PFSK-1 (cell line): ENCODE measurements around the gene EPHA1.

ENCODE experiments used
- TAF1 ChIP-seq: IDR thresholded peaks from 2 replicates; pipeline ENCODE4 v1.6.1; 2012; ENCODE audit warnings: low read length, control low read depth, borderline replicate concordance; ENCODE audit not compliant: insufficient read depth
- TF ChIP-seq, protein P1 (sequence below), 2 experiments: IDR thresholded peaks; 2 replicates each; pipeline versions ENCODE4 v1.6.1 to v1.8.0; 2011 to 2012; ENCODE audit warnings: low read depth in 2 of 2, low read length in 2 of 2, control low read depth in 1 of 2, inconsistent platforms in 1 of 2, mild to moderate bottlenecking in 1 of 2, moderate library complexity in 1 of 2; ENCODE audit not compliant: insufficient read depth in 1 of 2

DNA sequence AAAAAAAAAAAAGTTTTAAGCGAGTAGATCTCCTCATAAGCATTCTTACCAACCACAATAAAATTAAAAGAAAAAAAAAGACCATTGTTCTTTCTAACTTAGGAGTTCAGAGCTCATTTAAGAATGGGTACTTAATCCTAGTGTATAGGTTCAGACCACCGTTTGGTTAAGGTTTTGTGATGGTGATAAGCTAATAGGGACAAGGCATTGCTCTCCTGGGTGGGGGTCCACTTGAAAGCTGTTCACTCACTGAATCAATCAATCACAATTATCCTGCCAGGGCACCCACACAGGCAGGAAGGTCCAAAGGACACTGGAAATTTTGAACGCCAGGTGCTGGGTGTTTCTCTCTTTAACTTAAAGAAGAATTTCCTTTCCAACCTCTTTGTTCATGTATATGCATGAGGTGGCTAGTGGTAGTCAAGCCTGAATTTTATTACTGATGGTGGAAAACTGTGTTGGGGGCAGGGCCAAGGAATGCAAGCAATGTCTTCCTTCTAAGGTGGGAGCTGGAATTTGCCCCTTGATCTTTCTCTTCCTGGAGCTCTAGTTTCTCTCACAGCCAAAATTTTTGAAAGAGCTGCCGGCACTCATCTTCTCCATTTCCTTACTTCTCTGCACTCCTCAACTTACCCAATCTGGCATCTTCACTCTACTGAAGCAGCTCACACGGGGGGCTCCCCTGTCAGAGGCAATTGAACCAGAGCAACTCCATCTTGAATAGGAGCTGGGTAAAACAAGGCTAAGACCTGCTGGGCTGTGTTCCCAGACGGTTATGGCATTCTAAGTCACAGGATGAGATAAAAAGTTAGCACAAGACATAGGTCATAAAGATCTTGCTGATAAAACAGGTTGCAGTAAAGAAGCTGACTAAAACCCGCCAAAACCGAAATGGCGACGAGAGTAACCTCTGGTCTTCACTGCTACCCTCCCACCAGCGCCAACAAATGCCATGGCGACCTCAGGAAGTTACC is 38.7 kb downstream of the EPHA1 start:
- TF ChIP-seq TAF1 = no peak
- TF ChIP-seq, protein P1, sequence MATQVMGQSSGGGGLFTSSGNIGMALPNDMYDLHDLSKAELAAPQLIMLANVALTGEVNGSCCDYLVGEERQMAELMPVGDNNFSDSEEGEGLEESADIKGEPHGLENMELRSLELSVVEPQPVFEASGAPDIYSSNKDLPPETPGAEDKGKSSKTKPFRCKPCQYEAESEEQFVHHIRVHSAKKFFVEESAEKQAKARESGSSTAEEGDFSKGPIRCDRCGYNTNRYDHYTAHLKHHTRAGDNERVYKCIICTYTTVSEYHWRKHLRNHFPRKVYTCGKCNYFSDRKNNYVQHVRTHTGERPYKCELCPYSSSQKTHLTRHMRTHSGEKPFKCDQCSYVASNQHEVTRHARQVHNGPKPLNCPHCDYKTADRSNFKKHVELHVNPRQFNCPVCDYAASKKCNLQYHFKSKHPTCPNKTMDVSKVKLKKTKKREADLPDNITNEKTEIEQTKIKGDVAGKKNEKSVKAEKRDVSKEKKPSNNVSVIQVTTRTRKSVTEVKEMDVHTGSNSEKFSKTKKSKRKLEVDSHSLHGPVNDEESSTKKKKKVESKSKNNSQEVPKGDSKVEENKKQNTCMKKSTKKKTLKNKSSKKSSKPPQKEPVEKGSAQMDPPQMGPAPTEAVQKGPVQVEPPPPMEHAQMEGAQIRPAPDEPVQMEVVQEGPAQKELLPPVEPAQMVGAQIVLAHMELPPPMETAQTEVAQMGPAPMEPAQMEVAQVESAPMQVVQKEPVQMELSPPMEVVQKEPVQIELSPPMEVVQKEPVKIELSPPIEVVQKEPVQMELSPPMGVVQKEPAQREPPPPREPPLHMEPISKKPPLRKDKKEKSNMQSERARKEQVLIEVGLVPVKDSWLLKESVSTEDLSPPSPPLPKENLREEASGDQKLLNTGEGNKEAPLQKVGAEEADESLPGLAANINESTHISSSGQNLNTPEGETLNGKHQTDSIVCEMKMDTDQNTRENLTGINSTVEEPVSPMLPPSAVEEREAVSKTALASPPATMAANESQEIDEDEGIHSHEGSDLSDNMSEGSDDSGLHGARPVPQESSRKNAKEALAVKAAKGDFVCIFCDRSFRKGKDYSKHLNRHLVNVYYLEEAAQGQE (IDR thresholded peaks at IDR 0.05; ENCODE audit: insufficient read depth in 1 of 2, low read depth in 2 of 2, low read length in 2 of 2) = no peak
